Occipital lobe (tissue), 2 donors: Measurements from ENCODE around the gene TOPAZ1. TPM values are rescaled to one million over a fixed set of nuclear protein-coding genes. Genes with fewer than 3 reads are reported as not detected.
"Not testable (repeated sequence)": the region's sequence is repeated elsewhere in the genome, so short reads cannot be mapped to it uniquely, and the experiment has no call there.

Source experiments
- DNase-seq: peaks from one replicate; lab custom pipeline; 2025; lab: John Stamatoyannopoulos, UW
- total RNA-seq: library from RNA; depleted of rRNA; stranded (reverse); fragments of >200 nt; gene quantifications from one replicate; pipeline ENCODE4 v1.2.3, GENCODE V29; 2014

Gene TOPAZ1
- total RNA-seq, 1 donor from 2014 or later = 0.16 TPM

DNA sequence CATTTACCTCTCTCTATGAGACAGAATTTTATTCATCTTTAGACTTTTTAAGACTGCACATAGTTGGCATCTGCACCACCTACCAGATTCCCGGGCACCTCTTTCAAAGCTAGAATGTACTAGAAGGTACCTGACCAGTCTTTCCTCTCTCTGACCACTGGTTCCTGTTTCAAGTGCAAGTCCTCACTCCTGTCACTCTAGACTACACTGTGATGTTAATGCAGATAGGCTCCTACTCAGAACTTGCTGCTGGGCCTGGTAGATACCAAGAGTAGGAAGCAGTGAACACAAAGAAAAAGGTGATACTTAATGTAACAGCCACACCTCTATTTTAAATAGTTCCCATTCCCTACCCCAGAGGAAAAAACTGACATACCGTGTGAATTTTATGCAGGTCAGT lies 88.8 kb downstream of the TOPAZ1 start:
- no peak for DNase-seq

DNA sequence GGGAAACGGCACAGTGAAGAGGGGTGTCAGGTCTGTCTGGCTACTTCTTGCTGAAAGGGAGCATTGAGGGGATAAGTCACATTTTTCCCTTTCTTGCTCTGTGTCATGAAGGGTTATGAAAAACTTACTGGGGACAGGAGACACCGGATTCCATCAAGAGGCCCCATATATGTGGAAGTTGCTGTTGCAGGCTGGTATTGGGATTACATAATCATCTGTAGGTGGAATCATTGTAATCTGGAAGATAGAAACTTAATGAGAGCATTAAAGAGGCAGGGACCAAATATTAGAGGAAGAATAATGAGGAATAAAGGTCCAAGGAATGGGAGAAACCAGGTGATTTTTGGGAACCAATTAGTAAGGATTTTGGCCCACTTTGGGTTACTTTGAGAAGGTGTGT lies 92.6 kb downstream of the TOPAZ1 start:
- DNase-seq = no peak

DNA sequence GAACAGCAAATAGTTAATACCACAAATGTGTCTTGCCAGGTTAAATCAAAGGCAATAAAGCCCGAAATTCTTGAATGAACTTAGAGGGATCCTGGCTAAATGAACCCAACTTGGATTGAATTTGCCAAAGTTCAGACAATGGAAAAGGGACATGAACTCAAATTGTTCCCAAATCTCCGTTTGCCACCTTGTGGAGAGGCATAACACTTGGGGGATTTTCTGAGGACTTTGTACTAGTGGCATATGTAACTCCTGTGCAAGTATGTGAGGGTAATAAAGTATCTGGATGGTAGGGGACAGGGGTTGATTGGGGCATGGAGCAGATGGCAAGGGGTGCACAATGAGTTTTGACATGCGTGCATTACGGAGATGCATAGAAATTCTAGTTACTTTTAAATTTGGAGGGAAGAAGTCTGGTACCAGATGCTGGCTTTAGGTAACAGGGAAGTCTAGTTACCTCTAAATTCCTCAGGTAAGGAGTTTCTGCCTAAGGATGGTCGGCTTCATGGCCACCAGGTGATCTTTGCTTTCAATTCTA lies 95.6 kb downstream of the TOPAZ1 start:
- no peak for DNase-seq

DNA sequence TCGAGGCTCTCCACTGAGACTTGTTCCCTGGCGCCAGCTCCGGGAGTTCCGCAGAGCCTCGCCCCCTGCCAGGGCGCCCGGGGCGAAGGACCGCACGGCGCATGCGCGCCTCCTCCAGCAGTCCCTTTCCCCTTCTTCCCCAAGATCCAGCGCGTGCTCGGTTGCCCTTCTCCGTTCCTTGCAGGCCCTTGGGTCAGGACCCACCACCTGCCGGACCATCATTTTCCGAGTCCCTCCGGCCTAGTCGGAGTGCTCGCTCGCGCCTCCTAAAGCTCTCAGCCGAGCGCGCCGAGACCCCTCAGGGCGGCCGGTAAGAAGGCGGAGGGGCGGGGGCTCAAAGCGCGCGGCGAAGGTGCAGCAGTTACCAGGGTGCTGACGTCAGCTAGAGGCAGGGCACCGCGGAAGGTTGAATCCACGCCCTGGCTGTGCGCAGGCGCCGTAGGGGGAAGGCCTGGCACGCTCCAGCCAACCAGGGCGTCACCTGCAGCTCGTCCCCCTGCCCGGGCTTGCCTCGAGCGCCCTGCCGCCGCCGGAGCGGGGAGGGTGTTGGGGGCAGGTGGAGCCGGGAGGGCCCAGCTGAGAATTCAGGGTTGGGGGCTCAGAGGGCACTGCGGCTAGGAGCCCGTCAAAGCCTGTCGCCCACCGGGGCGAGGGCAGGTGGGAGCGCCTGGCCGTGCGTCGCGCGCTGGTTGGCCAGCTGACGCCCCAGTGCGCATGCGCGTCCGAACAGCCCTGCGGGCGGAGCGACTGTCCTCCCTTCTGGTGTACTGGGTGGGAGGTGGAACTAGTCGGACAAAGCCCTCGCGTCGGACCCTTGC lies 96.5 kb downstream of the TOPAZ1 start, which contains the start of gene TCAIM:
TSS of gene TCAIM (plus strand) at position 757 of the 818 bp plus-strand sequence. CDS start 16,017 bp downstream, outside the sequence.
- DNase-seq = peak; percentile 92

DNA sequence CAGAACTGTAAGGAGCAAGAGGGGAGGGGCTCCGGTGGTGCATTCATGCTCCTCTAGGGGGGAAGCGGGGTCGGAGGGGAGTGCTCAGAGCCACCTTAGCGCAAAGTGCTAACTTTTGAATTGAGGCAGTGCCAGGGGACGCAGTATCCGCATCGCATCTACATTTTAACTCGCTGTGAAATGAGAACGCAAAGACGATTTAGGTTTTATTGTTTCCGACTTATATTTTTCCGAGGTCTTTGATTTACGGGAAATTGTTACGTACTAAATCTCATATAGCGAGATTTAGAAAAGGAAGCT lies 97.1 kb downstream of the TOPAZ1 start:
- DNase-seq = no peak

DNA sequence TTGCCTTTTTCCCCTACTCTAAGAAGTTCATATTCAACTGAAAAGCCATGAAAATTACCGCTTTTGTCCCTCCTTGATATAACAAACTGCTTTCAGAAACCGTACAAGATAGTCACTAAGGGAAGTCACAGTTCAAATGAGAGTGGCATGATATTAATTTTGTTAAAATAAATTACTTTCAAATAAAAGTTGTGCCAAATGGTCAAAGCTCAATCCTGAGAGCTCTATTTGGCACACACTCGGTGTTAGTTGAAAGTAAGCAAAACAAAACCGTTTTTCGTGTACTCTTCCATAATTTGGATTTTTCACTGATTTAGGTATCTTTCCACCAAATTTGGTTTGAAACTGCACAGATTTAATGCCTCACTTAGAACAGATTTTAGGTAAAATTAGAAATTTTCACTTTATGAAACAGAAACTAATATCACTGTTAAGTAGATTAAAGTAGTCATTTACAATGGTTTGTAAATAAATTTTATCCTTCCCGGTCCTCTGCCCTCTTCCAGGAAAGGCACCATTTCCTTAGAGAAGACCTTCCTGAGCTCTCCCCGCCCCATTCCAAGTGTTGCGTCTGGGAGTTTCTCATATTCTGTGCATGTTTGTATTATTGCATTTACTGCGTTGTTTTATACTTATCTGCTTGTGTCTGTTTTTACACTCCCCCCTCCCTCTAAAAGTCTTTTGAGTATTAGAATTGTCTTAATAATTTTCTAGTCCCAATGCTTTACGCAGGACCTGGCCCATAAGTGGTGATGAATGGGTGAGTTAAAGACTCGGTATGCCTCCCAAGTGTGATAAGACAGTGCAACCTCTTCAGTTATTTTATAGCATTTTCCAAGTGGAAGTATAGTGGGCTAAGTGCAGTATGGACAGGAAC lies 97.7 kb downstream of the TOPAZ1 start:
- DNase-seq = no peak

DNA sequence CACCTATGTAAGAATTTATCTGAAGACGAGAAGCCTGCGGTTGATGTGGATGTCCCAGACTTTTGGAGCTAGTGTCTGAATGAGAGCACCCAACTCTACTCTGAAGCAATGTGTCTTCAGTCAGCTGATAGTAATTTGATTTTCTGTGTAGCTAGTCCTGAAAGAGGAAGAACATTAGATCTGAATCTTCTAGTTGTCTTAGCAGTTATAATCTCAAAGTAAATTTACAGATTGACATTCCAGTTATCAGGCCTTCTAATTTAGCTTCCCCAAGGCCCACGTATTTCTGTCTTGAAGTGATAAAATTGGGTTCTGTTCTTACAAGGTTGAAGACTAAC lies 98.3 kb downstream of the TOPAZ1 start:
- no peak for DNase-seq

DNA sequence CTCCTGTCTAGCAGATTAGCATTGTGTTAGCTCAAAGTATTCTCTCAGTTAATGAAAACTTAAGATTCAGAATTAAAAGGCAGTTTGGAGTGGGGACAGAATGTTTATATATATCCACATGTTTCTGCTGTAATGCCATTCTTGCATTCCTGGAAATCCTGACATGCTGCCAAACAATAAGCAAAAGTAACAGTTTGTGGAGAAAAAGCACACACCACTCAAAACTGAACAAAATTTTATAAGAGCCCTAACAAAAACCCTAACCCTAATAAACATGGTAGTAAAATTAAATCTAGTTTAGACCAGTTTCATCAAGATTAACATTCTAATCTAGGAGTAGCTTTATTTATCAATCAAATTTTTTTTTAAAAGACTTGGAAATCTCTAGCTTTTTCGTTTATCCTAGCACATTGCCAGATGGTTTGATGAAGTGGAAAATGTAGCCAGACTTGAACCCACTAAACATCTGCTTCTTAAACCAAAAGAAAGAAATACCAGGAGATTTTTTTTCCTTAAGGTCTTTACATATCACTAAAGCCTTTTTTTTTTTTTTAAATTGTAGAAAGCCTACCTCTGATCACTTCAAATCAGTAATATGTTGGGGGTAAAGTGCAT lies 100.6 kb downstream of the TOPAZ1 start:
- no peak for DNase-seq

DNA sequence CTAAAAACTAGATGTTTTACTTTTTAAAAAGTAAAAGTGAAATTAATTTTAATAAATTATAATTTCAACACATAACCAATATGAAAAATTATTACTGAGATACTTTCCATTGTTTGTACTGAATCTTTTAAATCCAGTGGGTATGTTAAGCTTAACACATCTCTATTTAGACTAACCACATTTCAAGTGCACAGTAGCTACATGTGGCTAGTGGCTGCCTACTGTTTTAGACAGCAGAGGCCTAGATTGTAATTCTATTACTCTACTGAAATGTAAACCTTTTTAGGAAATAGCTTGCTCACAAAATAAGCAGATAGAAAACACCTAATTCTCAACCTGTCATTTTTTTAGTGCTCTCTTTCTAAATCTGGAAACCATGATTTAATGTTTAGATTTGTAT lies 101.7 kb downstream of the TOPAZ1 start:
- DNase-seq = no peak

DNA sequence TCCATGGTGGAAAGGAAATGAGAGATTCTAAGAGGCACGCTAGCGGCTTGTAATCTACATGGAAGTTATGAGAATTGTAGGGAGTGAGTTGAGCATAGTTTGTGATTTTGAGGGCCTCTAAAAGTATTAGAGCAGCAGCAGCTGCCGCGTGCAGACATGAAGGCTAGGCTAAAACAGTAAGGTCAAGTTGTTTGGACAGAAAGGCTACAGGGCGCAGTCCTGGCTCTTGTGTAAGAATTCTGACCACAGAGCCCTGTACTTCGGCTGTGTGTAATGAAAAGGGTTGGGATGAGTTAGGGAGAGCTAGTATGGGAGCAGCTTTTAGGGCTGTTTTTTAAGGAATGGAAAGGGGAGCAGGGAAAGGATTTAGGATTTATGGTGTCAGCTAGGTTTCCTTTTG lies 104.9 kb downstream of the TOPAZ1 start:
- DNase-seq = not testable (repeated sequence)

DNA sequence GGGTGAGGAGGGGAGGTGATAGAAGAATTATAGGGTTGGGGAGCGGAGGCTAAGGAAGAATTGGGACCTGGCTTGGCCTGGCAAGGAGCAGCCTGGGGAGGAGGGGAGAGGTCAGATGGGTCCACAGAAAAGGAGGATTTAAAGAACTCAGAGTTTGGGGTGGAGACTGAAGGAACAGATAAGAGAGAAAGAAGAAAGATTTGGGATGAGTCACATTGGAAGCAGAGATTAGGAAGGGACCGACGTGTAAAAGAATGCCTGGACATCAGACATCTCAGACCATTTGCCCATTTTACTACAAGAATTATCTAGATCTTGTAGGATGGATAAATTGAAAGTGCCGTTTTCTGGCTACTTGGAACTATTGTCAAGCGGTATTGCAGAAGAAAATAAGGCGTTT lies 107.3 kb downstream of the TOPAZ1 start:
- DNase-seq = no peak

DNA sequence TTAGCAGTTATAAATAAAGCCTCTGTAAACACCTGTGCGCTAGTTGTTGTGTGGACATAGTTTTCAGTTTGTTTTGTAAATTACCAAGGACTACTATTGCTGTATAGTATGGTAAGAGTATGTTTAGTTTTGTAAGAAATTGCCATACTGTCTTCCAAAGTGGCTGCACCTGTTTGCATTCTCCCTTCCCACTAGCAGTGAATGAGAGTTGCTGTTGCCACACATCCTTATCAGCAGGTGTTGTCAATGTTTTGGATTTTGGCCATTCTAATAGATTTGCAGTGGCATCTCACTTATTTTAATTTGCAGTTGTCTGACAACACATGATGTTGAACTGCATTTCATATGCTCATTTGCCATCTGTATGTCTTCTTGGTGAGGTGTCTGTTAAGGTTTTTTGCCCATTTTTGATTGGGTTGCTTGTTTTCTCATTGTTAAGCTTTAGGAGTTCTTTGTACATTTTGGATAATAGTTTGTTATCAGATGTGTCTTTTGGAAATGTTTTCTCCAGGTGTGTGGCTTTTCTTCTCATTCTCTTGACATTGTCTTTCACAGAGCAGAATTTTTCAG lies 111.8 kb downstream of the TOPAZ1 start:
- no peak for DNase-seq

DNA sequence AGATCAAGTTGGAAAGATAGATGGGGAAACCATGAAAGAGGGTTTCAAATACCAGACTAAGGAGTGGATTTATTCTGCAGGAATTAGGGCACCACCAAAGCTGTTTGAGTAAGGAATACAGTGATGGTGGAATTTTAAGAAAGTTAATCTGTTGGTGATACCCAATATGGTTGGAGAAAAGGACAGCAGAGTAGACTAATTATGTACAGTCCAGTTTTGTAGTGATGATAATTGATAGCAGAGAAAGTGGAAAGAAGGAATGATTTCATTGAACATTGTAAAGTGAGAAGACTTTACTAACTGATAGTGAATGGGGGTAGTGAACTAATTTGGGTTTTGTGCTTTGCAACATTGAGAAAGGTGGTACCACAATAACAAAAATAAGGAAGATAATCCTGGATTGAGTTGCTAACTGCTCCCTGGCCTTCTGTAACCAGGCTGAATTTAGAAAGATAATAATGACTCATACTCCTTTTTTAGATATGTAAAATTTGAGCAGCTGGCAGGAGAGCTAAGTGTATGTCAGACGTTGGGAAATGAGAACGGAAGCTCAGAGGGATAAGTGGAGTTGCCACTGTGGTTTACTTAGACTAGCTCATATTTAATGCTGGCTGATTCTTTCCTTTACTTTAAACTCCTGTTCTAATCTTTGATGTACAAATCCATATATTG lies 113.8 kb downstream of the TOPAZ1 start:
- no peak for DNase-seq

DNA sequence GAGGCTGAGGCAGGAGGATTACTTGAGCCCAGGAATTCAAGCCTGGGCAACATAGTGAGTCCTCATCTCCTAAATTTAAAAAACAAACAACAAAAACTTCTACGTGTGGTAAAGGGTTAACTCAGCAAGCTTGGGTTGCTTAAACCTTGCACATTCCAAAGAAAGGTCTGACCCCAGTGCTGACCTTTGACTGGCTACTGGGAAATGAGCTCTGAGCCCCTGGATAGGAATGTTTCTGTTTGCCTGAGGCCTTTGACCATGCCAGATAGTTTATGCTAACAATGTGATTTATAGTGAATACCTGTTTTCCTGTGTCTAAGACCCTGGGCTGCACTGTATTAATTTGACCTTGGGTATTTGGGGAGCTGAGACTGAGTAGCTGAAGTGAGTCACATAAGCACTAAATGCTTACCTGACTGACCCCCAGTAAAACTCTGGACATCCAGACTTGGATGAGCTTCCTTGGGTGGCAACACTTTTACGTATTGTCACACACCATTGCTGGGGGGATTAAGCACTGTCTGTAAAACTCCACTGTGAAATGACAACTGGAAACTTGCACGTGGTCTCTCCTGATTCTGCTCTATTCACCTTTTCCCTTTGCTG lies 117.6 kb downstream of the TOPAZ1 start:
- no peak for DNase-seq

DNA sequence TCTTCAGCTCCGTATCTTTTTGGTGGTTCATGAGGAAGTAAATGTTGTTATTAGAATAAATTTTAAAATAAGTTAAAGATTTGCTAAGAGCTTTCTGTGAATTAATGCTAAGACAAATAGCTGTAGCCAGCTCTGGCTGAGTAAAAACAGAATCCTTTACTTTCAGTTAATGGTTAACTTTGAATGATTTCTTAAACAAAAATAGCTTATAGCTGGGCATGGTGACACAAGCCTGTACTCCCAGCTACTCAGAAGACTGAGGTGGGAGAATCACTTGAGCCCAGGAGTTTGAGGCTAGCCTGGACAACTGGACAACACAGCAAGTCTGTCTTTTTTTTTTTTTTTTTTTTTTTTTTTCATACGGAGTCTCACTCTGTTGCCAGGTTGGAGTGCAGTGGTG lies 121.9 kb downstream of the TOPAZ1 start:
- no peak for DNase-seq

DNA sequence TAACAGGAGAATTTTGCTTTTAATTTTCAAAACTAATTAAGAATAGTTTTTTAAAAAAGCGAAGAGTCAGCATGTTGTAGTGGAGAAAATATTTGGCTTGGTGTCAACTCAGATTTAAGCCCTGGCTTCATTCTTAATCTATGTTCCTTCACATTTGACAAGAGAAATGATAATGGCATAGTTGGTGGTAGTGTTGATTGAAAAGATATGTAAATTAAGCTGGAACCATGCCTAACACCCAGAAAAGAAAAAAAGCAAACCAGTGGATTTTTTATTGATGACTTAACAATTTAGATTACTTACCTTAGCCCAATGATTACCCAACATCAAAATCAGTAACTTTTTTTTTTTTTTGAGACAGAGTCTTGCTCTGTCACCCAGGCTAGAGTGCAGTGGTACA lies 124.3 kb downstream of the TOPAZ1 start:
- DNase-seq = no peak

DNA sequence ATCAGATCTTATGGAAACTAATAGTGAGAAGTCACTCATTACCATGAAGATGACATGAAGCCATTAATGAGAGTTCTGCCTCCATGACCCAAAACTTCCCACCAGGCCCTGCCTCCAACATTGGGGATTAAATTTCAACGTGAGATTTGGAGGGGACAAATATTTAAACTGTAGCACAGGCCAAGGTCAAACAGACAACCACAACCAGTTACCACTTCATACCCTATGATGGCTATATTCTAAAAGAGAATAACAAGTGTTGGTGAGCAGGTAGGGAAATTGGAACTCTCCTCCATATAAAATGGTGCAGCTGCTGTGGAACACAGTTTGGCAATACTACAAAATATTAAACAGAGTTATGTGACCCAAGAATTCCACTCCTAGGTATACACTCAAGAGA lies 133.8 kb downstream of the TOPAZ1 start:
- DNase-seq = no peak
